ENCODE data around the gene FMN2. TPM values are rescaled to one million over a fixed set of nuclear protein-coding genes. Genes with fewer than 3 reads are reported as not detected.
"Not testable (repeated sequence)": the region's sequence is repeated elsewhere in the genome, so short reads cannot be mapped to it uniquely, and the experiment has no call there.

Gene FMN2
- total RNA-seq, 1 donor from 2014 or later, result 0.69 TPM

DNA sequence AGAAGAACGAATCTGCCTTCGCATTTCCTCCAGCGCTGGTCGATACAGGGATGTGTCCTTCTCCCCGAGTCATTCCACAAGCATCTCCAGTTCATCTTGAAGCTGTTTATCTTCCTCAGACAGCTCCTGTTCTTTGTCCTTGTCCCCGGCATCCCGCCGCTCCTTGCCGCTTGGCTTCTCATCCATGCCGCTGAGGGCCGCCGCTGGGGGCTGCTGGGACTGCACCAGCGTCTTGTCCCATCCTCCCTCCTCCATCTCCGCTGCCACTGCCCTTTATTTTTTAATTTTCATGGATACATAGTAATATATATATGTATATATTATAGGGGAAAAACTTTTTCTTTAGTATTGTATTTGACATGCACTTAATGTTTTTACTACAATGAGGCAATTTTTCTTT, 53.4 kb downstream of the FMN2 start:
- DNase-seq, result no peak

DNA sequence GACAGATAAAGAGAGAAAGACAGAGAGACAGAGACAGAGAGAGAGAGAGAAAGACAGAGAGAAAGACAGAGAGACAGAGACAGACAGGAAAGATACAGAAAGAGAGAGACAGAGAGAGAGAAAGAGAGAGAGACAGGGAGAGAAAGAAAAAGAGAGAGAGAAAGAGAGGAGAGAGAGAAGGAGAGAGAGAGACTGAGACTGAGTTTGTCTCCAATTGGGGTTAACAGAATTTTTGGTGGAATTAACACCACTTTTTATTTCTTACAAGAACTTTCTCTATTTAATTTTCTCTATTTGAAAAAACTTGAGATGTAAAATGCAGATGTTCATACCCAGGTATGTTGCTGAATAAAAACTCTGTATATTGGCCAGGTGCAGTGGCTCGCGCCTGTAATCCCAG, 56.6 kb downstream of the FMN2 start:
- no peak for DNase-seq

DNA sequence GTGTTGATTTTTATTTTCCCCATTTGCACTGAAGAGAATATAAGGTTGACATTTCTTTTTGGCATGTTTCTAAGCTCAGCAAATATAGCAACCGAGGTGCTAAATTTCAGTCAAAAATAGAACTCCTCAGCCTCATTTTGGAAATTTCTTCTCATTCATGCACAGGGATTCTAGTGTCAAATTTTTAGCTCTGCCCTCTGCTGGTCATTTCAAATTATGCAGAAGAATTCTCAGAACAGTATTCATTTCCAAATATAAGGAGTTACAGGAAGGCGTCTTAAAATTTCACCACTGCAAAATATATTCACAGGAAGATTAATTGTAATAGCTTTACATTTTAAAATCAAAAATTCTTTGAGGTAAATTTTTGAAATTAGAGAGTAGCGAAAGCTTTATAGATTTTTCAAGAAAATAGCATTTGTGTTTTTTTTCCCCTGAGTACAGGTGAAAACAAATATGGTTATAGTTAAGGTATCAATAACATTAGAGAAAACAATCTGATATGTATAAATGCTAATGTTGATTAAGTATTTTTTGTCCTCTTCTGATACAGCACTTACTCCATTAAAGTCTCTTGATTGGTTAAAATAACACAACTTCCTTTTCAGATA, 57.9 kb downstream of the FMN2 start:
- no peak for DNase-seq

DNA sequence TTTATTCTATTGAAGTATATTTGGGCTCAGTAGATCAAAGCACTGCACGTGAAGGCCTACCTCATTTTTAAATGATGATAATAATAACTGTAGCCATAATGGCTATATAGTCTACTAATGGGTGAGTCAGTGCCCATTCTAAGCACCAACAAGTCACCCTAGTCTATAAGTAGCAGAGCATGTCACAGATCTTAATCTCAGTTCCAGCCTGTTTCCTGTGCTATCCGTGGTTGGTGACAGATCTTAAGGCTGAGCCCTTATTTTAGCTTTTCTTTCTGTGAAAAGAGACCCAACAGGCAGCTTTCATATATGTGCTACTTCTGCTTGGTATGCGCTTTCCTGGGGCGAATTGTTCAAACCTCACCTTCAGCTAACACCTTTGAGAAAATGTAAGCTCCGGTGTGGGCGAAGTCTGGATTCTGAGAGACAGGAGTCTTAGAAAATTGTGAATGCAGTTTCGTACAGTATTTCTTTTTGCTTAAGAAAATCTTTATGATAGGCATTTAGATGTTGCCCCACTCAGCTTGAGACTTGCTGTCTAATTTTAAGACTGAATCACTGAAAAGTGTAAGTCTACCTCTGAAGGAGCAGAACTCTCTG, 59.6 kb downstream of the FMN2 start:
- no peak for DNase-seq

DNA sequence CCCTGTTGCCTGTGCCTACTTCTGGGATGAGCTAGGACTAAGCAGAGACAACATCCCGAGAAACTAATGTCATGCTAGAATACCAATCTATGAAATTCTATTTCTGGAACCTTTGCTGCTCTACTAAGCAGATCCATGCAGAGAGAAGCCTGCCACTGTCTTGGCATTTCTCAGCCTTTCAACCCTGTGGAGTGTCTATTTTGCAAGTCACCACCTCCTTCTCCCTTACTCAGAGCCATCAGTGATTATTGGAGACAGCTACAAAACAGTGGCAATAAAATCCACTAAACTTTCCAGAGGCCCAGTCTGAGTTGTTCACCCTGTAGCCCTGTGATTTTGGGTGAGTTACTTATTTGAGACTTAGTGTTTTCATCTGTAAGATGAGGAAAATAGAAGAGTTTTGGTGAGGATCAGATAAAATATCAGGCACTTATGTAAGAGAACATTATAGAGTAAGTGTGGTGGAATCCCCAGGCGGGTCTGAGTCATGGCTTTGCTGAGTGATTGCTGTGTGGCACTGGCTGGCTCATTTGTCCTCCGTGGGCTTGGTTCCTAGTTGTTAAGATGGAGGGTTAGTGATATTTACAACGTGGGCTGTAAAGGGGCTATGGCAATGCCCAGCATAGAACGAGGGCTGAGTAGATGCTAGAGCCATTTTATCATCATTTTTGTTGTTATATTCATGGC, 61.1 kb downstream of the FMN2 start:
- no peak for DNase-seq

DNA sequence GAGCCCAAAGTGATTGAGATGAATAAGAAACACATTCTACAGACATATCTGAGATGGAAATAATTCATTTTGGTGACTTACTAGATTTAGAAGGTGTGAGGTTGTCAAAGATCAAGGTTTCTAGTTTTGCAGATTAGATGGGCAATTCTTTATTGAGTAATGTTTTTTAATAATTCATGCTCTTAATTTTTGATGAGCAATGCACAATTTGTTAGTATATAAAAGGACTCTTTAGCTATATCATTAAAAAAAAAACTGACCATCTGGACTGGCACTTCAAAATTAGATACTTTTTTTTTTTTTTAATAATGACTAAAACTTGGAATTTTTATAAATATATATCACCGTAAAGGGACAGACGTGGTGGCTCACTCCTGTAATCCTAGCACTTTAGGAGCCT, 63.9 kb downstream of the FMN2 start:
- DNase-seq, result no peak

DNA sequence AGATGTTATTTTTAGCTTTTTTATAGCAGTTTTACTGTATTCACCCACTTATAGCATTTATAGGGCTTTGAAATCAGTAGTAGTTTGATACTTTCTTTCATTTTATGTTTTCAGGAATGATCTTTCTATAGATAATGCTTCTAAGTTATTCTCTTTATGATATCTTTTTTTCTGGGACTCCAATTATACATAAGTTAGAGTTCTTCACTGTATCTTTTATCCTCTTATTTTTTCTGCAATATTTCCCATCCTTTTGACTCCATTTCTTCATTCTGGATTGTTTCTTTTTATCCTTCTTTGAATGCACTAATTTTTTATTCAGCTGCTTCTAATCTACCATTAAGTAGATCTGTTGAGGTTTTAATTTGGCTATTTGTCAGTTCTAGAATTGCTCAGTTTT, 73.1 kb downstream of the FMN2 start:
- no peak for DNase-seq

DNA sequence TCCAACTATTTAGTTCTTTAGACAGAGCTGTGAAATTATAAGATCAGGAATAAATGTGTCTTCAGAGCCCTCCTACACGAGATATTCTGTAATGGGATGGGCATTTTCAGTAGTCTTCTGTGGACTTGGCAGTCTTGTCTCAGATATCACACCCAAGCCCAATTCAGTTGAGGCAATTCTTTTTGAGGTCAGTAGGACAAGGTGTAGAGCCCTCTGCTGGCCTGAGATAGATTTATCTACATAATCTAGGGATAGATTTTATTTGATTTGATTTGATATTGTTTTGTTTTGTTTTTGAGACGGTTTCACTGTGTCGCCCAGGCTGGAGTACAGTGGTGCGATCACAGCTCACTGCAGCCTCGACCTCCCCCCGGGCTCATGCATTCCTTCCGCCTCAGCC, 77.5 kb downstream of the FMN2 start:
- DNase-seq, result no peak

DNA sequence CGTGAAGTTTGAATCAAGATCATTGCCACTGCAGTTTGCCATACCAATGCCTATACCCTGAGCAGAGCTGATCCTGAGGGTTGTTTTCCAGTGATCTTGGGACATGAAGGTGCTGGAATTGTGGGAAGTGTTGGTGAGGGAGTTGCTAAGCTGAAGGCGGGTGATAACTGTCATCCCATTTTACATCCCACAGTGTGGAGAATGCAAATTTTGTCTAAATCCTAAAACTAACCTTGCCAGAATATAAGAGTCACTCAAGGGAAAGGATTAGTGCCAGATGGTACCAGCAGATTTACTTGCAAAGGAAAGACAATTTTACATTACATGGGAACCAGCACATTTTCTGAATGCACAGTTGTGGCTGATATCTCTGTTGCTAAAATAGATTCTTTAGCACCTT, 78.6 kb downstream of the FMN2 start:
- DNase-seq, result no peak

DNA sequence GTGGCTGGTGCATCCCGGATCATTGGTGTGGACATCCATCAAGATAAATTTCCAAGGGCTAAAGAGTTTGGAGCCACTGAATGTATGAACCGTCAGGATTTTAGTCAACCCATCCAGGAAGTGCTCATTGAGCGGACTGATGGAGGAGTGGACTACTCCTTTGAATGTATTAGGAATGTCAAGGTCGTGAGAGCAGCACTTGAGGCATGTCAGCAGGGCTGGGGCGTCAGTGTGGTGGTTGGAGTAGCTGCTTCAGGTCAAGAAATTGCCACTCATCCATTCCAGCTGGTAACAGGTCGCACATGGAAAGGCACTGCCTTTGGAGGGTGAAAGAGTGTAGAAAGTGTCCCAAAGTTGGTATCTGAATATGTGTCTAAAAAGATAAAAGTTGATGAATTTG, 79.1 kb downstream of the FMN2 start:
- DNase-seq, result no peak

DNA sequence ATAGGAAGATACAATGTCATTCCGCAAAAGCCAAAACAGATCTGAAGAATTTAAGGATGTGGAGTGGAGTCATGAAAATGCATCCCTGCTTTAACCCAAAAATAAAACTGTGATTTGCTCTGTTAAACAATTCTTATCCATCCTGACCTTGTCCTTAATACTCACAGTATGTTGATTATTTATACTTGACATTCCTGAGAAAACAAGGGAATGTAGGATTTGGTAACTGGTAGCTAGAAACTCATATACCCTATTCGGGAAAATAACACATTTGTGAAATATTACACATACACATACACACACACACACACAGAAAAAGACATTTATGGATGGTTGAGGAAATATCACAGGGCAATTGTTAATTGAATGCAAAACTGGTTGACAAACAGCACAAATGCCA, 80.2 kb downstream of the FMN2 start:
- DNase-seq, result no peak

DNA sequence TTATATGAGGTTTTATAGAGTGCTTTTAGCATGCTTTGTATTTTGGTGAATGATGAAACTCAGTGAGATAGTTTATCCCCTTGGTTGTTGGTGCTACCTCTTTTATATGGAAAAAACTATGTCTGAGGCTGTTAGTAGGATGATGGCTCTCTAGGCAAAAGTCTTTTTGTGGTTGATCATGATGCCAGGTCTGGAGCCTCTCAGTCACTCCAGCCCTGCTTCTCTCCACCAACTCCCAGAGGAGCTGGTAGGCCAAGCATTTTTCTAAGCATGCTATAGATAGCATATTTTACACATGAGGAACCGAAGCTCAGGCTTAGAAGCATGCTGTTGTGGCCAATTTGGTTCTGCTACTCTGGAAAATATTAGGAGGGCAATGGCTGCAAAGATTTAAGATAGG, 82.2 kb downstream of the FMN2 start:
- DNase-seq, result no peak

DNA sequence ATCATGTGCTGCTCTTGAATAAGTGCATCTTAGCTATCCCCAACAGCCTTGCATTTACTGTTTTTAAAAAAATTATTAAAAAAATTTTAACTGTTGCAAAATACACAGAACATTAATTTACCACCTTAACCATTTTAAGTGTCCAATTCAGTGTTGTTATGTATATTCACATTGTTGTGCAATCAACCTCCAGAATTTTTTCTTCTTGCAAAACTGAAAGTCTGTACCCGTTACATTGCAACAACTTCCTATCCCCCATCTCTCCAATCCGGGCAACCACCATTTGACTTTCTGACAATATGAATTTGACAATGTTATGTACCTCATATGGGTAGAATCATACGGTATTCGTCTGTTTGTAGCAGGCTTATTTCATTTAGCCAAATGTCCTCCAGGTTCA, 83.1 kb downstream of the FMN2 start:
- DNase-seq, result no peak

DNA sequence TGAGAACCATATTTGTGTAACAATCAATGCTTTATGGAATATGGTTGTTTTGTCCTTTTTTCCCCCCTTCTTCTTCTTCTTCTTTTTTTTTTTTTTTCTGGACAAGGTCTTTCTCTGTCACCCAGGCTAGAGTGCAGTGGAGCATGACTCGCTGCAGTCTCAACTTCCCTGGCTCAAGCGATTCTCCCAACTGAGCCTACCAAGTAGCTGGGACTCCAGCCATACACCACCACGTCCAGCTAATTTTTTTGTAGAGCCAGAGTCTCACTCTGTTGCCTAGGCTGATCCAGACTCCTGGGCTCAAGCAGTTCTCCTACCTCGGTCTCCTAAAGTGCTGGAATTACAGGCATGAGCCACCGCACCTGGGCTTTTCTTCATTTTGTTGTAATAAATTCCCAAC, 86.7 kb downstream of the FMN2 start:
- DNase-seq, result no peak

DNA sequence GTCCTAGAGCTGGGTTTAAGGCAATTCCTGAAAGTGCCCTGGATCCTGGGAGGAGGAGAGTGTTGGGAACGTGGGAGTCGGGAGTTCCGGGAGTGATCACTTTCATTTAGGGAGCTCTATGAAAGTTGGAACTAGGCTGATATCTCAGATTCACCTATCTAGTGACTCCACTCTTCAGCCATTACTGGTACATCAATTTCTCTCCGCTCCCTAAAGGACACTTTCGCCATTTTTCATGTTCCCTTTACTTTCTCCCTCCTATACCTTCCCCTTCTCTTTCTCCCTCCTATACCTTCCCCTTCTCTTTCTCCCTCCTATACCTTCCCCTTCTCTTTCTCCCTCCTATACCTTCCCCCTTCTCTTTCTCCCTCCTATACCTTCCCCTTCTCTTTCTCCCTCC, 93.0 kb downstream of the FMN2 start:
- not testable (repeated sequence) for DNase-seq

DNA sequence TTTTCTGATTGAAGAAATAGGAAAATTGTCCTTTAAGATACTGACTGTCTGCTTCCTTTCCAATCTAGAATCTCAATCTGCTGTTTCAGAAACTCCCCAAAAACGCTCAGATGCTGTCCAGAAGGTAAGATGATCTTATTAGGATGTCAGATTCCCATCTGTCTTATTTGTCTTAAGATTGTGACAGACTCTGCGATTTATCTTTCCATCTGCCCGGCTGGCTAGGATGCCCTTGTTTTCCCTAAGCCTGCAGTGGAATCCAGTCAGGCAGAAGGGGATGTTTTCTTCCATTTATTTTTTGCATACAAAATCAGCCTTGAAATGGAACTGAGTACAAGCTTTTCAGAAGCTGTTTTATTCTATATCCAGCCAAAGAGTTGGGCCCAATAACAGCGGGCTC, 96.5 kb downstream of the FMN2 start:
- no peak for DNase-seq

DNA sequence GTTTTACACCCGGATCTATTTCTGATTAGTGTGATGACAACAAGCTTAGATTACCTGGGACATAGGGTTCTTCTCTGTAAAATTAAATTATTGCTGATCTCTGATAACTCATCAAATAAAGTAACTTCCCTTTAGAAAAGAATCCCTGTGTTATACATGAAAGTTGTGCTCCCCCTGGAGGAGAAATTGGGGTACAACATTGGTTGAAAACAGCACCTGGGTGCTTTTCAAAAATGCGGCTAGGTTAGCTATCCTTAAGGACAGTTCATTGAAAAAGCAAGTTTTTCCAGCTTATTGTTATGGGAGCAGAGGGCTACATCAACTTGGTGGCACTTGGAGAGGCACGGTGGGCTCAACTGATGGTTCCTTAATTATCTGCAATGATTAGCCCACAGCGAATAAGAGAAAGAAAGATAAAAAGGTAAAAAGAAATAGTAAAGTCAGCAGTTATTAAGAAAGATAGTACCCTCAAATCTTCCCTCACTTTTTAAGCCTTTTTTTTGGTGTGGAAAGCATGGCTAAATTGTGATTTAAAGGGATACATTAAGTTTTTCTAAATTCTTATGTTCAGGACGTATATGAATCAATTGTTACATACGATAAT, 97.8 kb downstream of the FMN2 start:
- DNase-seq, result peak; percentile 5

DNA sequence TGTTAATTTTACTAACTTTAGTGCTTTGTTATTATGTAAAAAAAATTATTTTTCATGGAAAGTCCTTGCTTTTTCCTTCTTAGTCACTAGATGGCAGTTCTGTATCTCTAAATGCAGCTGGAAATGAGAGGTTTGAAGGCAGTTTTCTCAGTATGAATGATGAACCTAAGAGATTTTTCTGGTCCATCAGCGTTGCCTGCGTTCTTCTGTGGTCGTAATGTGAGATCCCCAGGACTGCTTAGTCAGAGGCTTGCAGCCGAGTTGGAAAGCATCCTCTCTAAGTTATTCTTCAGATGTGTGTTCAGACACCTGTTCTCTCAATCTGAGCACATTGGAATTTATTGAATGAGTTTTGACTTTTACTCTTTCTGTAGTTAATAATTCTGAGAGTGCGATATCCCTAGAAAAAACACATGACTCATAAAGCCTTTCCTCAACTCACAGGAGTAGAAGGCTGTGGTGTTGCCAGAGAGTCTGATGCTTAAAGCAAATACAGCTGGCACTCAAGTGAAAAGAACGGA, 99.3 kb downstream of the FMN2 start:
- DNase-seq, result peak; percentile 86

DNA sequence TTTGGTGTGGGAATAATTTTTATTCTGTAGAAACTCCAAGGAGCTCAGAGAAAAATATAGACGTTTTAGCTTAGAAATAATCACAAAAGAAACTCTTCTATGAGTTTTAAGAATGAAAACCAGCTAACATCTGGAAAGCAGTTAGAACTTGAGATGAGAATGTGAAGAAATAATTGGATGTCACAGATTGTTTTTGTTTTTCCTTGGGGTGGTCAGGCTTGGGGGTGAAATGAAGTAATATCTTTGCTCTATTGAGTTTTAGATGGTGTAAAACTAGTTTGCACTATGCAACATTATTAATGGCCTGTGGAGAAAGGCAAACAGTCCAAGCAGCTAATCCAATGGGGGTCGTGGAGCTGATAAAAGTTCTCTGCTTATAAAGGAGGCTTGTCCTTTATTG, 101.2 kb downstream of the FMN2 start:
- DNase-seq, result peak; percentile 18

DNA sequence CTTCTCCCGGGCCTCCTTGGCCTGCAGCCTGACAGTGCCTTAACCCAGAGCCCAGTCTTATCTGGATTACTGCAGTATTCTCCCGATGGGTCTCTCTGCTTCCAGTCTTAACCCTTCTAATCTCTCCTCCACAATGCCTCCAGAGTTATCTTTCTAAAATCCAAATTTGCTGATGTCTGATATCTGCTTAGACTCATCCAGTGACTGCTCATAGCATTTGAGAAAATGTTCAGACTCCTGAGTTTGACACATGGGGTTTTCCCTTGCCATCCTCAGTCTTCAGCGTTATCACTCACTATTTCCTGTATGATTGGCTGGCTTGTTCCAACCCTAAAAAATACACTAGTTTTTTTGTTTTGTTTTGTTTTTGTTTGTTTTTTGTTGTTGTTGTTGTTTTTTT, 102.0 kb downstream of the FMN2 start:
- no peak for DNase-seq

DNA sequence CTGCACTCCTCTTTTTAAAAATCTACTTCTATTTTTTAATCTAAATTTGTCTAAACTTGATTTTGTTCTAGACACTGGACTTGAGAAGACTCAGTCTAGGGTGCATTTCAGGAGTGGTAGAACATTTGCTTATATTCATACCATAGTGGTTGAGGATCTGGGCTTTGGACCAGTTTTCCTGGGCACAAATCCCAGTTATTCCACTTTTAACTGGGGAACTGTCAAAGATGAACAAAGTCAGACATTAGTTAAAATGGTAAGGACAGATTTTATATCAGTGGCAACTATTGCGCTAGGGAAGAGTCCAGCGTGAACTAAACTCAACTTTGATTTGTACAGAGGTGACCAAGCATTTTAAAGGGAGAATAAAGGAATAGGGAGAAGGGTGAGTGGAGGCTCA, 102.4 kb downstream of the FMN2 start:
- no peak for DNase-seq

DNA sequence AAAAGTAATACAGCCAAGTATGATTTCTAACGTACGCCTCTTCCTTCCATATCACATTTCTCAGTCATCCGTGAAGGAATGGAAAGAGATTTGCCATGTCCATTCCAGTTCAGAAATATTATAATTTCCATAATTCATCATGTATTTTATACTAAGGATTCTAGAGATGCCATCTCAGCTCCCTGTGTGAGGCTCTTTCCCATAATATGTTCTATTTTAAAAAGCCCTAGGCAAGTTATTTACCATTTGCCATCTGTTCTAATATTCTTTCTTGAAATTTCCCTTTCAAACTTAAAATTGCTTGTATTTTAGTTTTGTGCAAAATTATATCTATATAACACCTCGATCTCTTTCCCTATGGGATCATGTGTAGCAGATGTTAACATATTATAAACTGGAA, 106.7 kb downstream of the FMN2 start:
- DNase-seq, result no peak
